NCI-H774 (cell line): ENCODE data around the gene SSPN.

ENCODE experiments used
- DNase-seq: peaks from one replicate; lab custom pipeline; 2025; lab: John Stamatoyannopoulos, UW

The SSPN gene

GRCh38 chr12:26195250-26195640 lies at the start of gene SSPN:
TSS of gene SSPN (plus strand) at chr12:26195573. CDS start at chr12:26195673, 100 bp downstream.
- peak; percentile 83 for DNase-seq

GRCh38 chr12:26148291-26148690 lies 47.1 kb upstream of the SSPN start:
- DNase-seq, result no peak

- DNase-seq, result no peak
Observed at GRCh38 chr12:26149968-26150500, 45.3 kb upstream of the SSPN start.

DNA sequence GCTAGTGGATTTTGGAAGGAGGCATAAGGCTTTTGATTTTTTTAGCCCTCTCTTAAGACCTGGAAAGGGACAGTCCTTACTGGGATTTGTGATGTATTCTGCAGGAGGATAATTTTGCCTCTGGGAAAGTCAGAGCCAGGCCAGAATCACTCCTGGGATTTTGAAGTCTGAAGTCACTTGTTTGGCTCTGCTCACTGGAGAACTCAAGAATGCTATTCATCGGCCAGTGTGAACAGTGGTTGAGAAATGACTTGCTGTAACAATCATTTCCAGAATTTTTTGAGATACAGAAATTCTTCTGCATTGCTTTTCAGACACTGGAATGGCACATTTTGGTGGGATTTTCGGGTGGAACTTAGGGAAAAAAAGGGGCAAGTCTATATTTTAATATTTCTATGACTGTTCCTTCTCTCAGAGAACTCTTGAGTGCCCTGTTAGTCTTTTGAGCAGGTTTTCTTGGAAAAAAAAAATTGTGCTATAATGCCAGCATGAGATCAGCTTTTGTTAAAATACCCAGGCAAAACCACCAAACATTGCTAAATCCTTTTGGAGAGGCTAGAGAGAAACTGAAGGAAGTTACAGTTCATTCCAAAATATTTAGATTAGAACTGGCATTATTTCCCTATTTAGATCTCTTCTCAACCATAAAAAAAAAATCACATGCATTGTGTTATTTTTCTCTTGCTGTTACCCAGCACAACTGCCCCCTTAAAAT lies 44.5 kb upstream of the SSPN start:
- no peak for DNase-seq

- DNase-seq, result no peak
Observed at GRCh38 chr12:26152507-26153102, 42.8 kb upstream of the SSPN start.

DNA sequence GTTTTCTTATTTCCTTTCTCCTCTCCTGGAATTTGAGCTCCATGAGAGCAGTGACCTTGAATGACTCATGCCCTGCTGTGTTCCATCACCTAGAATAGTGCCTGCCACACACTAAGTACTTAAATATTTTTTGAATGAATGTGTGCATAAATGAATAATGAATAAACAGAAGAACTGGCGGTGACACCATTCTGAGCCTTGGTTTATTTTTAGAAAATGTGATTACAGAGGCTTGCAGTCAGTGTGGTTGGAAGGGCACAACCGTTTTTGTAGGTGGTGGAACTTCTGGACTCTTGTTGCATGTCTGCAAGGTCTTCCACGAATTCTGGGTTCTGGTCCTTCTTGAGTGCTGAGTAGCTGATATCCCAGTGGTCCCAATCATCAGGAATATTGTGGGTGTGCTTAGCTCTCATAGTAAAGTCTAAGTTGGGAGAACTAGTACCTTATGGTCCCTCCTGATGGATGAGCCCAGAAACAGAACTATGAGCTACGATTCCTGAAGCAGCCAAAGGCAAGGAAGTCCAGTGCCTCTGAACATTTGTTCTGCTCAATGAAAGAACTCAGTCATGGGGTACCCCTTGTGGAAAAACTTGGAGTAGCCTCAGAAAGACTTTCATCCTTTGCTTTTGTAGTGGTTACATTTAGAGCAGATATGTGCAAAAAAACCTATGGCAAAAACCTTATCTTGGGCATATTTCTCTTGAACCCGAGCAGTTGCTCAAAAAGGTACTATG lies 41.8 kb upstream of the SSPN start:
- DNase-seq, result no peak

- no peak for DNase-seq
Observed at GRCh38 chr12:26156201-26156871, 39.0 kb upstream of the SSPN start.

DNA sequence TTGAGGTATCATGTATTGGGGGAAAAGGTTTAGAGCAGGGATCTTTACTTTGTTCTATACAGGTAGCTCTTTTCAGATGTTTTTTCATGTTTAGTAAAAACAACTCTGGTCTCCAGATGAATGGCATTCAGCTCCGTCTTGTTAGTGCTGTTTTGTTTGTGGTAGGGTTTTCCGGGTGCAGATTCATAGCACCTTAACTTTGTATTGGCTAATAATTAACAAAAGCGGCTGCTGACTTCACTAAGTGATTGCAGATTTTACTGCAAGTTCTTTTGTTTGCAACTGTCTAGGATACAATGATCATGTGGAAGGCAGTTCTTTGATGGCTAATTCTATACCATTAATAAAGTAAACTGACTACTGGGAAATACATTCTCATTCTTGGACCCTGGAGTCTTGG lies 38.4 kb upstream of the SSPN start:
- DNase-seq, result peak; percentile 10

- DNase-seq, result no peak
Observed at GRCh38 chr12:26158078-26158764, 37.2 kb upstream of the SSPN start.

GRCh38 chr12:26162174-26162573 lies 33.2 kb upstream of the SSPN start:
- DNase-seq, result no peak

- no peak for DNase-seq
Observed at GRCh38 chr12:26162905-26163304, 32.5 kb upstream of the SSPN start.

GRCh38 chr12:26164118-26164517 lies 31.3 kb upstream of the SSPN start:
- DNase-seq, result no peak

DNA sequence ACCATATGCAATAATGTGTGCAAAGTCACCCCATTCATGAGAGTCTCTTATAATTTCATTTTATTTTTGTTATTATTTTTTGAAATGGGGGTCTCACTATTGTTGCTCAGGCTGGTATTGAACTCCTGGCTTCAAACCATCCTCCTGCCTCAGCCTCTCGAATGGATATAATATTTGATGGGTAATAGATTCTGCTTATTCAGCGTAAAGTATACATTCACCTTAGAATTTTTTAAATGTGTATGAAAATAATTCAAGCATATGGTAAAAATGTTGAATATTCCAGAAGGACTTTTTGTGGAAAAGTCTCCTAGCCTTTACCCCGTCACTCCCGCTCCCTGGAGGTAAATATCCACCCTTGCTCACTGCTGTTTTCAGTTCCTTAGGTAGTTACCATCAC lies 23.4 kb upstream of the SSPN start:
- no peak for DNase-seq

GRCh38 chr12:26172539-26172938 lies 22.8 kb upstream of the SSPN start:
- DNase-seq, result no peak

- DNase-seq, result no peak
Observed at GRCh38 chr12:26172946-26173552, 22.3 kb upstream of the SSPN start.

DNA sequence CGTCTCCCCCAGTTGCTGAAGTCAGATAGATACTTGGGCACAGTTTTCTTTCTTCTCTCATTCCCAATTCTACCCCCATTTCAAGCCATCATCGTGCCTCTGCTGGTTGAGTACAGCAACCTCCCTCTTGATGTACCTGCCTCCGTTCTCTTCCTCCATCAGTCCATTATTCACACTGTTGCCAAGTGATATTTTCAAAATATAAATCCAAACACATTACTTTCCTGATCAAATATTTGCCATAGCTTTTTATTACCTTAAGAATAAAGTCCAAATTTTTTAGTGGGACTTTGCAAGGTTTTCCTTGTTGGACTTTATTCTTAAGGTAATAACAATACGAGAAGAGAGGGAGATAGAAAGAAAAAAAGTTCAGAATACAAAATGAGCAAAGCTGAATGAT lies 18.6 kb upstream of the SSPN start:
- no peak for DNase-seq

GRCh38 chr12:26177283-26177682 lies 18.1 kb upstream of the SSPN start:
- no peak for DNase-seq

- no peak for DNase-seq
Observed at GRCh38 chr12:26179826-26180225, 15.5 kb upstream of the SSPN start.

- no peak for DNase-seq
Observed at GRCh38 chr12:26182377-26182776, 13.0 kb upstream of the SSPN start.

DNA sequence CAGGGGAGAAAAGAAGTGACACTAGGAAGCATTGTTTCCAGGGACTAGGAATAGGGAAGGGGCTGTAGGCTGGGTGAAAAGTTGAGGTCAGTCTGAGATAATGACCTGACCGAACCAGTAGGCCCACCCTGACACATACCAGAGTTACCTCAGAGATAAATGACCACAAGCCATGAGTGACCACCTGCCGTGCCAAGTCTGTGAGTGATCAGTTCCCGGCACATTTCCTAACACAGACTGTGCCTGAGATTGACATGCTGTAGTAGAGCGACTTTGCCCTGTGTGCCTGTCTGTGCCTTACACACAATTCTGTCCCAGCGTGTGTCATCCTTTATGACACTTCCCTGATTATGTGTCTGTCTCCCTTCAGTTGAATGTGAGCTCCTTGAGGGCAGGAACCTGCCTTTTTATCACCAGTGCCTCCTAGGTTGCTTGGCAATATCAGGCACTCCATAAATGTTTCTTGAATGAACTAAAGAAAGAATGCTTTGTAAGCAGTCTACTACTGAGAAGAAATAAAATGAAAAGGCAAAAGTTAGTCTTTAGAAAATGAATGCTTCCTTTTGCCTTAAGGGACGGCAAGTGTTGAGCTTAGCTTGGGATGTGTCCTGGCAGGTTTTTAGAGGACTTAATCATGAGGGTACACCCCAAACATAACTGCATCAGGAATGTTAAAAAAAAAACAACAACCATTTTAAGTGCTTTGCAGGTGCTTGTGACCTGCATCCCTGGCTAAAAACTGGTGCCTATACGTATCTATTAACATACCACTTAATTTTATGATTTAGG lies 9.6 kb upstream of the SSPN start:
- DNase-seq, result no peak
